Stimulated activated CD8-positive, alpha-beta memory T cell treated with anti-CD3 and anti-CD28 coated beads, Interleukin-7, amount 100 ng/mL, for 1 hour (primary cell): ENCODE data around the gene PIP4K2A.

Experiments used
- DNase-seq, 2 donors: peaks; one replicate each; pipeline ENCODE4 v3.0.0-alpha.2; 2020; ENCODE audit warnings: low read depth in 2 of 2

Gene PIP4K2A

DNA sequence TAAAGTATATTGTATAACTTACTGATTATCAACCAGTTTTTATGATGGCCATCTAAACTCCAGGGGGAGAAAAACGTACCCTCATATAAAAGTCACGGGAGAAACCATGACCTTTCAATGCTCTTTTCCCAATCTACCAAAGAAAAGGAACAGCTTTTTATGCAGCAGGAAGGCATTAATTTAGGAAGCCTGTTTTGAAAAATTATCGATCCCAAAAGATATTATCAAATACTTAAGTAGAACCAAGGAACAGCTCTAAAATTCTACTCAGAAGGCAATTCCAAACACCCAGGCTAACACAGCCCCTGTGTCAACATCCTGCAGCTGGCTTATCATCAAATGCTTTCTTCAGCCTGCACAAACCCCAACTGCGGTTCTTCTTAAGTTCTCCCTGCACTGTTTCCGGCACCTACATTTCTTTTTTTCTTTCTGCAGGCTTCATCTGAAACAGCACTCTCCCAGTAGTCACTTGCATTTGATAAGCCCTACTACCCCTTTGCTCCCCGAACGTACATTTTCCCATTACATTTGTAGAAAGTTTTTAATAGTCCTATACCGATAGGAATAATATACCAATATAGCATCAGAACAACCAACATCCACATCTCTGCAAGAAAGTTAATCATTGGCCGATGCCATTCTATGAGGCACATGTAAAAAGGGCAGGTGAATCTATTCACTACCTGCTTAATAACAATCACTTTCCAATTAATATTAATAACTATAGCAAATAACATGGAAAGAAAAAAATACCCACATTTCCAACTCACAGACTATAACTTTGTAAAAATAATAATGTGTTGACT, 47.9 kb downstream of the PIP4K2A start:
- DNase-seq = peak in 1 of 2 donors; percentile 37

DNA sequence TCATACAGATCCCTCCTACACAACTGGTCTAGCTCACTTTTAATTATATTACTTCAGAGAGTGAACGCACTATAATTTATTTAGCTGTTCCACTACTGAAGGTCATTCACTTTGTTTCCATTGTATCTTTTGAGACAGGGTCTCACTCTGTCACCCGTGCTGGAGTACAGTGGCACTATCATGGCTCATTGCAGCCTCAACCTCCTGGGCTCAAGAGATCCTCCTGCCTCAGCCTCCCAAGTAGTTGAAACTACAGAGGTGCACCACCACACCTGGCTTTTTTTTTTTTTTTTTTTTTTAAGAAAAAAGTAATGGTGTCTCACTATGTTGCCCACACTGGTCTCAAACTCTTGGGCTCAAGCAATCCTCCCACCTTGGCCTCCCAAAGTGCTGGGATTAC, 49.0 kb downstream of the PIP4K2A start:
- DNase-seq = no peak

DNA sequence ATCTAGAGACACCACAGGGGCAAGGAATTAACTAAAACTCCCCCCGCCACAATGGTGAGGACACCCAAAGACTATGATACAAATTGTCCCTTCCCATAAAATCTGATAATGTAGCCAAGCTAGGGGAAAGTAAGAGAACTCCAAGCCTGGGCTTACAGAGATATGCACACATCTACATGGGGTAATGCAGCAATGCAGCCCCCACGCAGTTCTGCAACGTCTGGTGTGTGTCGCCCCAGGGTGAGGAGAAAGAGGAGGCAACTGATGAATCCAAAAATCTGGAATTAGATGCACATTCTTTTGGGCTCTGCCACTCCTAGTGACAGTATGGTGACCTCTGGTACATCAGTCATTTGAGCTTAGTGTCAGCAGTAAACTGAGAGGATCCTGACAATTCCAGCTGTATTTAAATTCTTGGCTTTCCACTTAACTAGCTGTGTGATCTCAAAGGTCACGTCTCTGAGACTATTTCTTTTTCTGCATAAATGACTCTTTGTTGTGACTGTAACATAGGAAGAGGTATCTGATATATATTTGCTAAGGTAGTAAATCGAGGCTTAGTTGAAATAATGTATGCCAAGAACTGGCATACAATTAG, 51.5 kb downstream of the PIP4K2A start:
- no peak for DNase-seq

- DNase-seq = no peak
Observed at GRCh38 chr10:22659866-22660265, 54.5 kb downstream of the PIP4K2A start.

DNA sequence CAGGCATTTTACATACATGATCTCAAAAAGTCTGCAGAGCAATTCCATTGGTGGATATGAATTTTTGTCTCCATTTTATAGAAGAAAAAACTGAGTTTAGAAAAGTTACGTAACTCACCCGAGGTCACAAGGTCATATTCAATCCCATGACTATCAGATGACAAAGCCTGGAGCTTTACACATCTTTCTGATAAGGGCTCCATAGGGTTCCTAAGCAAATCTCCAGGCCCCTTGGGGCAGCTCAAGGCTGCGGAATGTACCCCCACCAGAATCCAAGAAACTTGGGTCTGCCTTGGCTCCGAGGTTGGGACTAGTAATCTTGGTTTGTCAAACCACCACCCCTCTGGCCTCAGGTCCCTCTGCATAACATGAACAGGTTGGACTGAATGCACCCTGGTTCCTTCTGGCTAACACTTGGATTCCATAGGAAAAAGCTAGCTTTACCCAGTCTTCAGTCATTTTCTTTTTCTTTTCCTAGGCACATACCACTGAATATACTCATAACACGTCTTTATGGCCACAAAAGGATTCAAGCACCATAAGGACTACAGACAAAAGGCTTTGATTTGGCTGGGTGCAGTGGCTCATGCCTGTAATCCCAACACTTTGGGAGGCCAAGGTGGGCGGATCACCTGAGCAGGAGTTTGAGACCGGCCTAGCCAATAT, 55.5 kb downstream of the PIP4K2A start:
- DNase-seq = no peak

DNA sequence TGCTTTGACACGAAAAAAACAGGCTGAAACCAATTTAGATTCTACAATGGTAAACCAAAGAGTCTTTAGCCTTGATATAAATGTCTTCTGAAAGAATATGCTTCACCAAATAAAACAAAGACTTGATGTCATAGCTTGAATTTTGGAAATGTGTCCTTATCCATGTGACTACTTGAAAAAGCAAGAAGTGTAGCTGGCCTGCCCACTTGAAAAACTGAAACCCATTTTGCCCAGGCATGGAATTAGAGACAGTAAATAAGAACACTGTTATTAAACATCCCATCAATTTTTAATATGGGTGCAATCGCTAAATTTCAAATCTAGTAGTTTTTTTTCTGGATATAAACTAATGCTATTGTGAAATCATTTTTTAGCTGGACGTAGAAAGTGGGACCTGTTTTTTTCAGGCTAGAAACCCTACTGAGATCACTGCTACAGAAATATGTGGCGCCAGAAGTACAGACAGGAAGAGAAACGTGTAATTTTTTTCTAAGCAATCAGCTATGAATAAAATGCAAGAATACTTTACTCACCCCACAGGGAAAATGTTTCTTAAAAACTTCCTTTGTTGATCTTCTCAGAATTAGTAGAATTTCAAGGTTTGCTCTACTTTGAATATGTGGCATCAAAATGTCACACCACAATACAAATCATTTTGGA, 56.7 kb downstream of the PIP4K2A start:
- DNase-seq = no peak

GRCh38 chr10:22657024-22657423, 57.4 kb downstream of the PIP4K2A start:
- no peak for DNase-seq

DNA sequence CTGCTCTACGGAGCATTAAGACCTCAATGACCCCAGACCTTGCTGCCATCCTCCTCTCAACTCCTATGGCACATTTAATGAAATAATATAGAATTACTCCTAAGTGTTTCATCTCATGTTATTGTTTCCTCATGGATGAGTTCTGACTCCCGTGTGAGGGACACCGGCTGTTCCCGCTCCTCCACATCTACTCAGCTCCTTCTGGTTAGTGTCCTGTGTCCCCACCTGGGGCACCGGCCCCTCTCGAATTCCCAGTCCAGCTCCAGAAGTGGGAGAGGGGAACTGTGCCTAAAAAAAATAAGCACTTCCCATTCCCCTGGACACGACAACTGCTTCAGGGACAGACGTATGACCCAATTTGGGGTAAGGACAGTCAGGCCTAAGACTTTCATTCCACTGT, 58.3 kb downstream of the PIP4K2A start:
- no peak for DNase-seq

DNA sequence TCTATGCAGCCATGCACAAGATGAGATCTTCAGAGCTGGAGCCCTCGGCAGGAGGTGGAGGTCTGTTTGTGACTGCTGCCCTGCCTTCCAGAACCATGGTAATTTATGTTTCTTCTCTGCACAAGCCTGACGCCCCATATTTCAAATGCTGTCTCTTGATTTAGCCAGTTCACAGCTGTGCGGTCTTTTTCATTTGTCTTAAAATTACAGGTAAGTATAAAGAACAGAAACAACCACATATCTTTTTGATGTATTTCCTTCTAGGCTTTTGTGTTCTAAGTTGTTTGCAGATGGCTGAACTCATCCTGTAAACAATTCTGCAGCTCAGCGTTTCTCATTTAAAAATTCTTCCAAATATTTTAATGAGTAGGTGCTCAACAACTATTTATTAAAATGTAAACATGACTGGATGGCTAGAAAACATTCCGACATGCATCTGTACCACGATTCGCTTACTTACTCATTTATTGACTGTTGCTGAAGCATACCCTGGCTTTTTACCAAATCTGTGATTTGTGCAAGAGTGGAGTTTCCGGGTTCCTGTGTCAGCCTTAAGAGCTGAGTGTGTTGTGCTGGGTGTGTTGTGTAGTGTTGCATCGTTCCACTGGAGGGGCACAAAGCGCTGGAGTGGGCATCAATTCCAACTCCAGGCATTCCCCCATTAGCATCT, 58.9 kb downstream of the PIP4K2A start:
- DNase-seq = no peak

- DNase-seq = no peak
Observed at GRCh38 chr10:22652988-22653481, 61.3 kb downstream of the PIP4K2A start.

DNA sequence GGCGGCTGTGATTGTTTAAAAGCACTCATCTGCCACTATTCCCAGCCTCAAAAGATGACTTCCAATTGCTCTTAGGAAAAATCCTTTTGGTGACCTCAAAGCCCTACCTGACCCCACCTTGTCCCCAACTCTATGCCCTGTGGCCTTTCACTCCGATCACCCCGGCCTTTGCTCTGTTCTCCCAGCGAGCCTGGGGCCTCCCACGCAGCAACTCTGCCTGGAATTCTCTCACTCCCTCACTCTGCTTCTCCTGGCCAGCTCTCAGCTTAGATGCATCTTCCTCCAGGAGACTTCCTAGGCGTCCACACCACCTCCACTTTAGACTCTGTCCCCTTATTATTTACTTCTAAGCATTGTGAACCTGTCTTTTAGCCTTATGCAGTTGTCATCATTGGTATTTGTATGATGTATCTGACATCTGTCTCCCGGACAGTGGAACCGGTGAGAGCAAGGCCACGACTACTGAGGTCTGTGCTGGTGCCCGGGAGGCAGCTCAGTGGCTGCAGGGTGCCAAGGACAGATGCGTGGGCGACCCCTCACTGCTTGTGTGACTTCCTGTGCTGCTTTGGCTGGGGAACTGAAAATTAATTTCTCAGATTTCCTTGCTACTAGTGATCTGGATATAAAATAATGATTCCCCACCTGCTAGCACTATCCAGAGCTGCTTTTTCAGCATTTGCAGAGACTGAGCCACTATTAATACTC, 63.0 kb downstream of the PIP4K2A start:
- no peak for DNase-seq

- no peak for DNase-seq
Observed at GRCh38 chr10:22649994-22650393, 64.4 kb downstream of the PIP4K2A start.

GRCh38 chr10:22649390-22649841, 65.0 kb downstream of the PIP4K2A start:
- DNase-seq = no peak

DNA sequence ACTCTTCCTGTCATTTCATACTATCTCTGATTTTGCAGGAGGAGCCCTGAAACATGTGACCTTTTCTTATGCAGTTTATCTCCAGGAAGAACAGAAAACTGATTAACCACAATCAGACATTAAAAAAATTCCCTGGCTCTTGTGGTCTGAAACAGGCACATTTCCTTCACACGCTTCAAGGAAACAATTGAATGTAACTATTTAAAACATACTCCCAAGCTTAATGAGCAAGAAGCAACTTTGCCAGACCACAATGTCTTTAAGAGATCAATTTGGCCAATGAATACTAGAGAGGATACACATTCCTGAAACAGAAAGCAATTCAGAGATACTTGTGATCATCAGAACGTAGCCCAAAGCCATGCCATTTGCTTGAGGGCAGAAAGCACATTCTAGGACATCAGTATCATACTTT, 65.8 kb downstream of the PIP4K2A start:
- no peak for DNase-seq

DNA sequence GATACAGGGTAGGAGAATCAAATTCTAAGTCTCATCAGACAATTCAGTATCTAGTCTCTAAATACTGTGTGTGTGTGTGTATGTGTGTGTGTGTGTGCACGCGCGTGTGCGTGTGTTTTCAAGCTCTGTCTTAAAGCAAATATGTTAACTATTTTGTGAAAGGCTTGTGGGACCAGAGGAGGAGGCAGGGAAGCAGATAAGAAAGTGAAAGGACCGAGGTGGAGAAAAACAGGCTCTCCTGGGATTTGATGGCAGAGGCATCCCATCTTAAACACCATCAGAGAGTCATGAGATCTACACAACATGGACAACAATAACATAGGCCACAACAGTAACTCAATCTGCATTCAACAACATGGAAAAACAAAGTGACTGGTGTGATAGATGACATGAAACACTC, 67.1 kb downstream of the PIP4K2A start:
- no peak for DNase-seq

DNA sequence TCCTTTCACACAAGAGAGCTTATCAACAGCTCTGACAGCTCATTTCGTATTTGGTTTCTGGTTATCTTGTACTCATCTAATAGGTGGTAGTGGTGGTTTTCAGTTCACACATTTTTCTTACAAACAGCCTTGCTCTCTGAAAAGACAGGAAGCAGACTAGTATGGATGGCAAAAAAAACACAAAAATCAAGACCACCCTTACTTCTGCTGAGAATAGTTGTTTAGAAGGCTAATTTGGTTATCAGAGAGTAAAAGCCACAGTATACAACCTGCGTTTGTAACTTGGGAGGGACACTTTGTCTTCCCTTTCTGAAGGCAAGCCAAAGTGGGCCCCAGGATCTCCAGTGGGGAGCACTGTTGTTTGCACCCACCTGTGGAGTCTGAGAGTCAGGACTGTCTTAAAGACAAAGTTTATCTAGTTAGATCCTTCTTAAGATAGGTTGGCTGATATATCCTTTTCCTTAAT, 68.0 kb downstream of the PIP4K2A start:
- DNase-seq = no peak

- no peak for DNase-seq
Observed at GRCh38 chr10:22644222-22644621, 70.2 kb downstream of the PIP4K2A start.

DNA sequence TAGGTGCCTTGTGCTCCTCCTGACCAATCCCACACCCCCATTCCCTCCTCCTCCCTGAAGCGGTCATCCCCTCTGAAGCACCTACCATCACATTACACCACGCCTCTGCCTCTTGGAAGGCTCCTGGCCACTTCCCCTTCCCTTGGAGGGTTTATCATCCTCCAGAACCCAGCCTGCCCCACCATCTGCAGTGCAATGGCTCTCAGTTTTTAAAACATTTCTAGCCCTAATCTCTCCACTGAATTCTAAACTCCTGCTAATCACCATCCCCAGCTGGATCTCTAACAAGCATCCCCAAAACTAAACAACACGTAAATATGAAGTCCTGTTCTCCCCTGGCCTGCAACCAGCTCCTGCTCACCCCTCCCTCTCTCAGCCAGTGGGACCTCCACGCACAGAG, 70.6 kb downstream of the PIP4K2A start:
- no peak for DNase-seq

DNA sequence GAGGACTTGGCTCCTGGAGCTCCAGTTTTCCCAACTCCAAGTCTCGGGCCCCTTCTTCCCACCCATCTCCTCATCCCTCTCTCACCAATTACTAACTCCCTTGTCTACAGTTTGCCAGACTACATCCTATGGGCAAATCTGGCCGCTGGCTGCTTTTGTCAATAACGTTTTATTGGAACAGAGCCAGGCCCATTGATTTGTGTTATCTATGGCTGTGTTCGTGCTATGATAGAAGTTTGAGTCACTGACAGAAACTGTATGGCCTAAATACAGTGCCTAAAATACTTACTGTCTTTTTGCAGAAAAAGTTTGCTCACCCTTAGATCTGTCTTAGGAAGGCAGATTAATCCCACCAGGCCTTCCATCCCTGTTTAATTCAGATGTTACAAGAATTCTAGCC, 71.3 kb downstream of the PIP4K2A start:
- no peak for DNase-seq

GRCh38 chr10:22641743-22642142, 72.6 kb downstream of the PIP4K2A start:
- DNase-seq = no peak

GRCh38 chr10:22640359-22640758, 74.0 kb downstream of the PIP4K2A start:
- no peak for DNase-seq
